Sigmoid colon (tissue), 7 donors: ENCODE data around the gene AP1M2. TPM values are rescaled to one million over a fixed set of nuclear protein-coding genes. Genes with fewer than 3 reads are reported as not detected.
"Not testable (repeated sequence)": the region's sequence is repeated elsewhere in the genome, so short reads cannot be mapped to it uniquely, and the experiment has no call there.

Source experiments
- DNase-seq: peaks from one replicate; pipeline ENCODE4 v3.0.0-alpha.2; 2019
- H3K27ac ChIP-seq, 4 donors: fragments of 200-600 bp; sonication (generic); one replicate each; pipeline ENCODE4 v1.5.1; 2016 to 2019; ENCODE audit warnings: mild to moderate bottlenecking in 1 of 4
- H3K27me3 ChIP-seq, 3 donors: fragments of 200-600 bp; sonication (generic); one replicate each; pipeline ENCODE4 v1.5.1; 2019; ENCODE audit warnings: mild to moderate bottlenecking in 1 of 3
- H3K36me3 ChIP-seq, 4 donors: fragments of 200-600 bp; sonication (generic); one replicate each; pipeline ENCODE4 v1.5.1; 2016 to 2019
- H3K4me1 ChIP-seq, 4 donors: fragments of 200-600 bp; sonication (generic); one replicate each; pipeline ENCODE4 v1.5.1; 2017 to 2019
- H3K4me3 ChIP-seq, 4 donors: fragments of 200-600 bp; sonication (generic); one replicate each; pipeline ENCODE4 v1.5.1; 2017 to 2019; ENCODE audit warnings: mild to moderate bottlenecking in 2 of 4, moderate library complexity in 1 of 4
- H3K9me3 ChIP-seq, 4 donors: fragments of 200-600 bp in 3 of 4; sonication (generic) in 3 of 4; one replicate each; pipeline versions ENCODE4 v1.5.1 to v1.6.1; 2013 to 2019
- CTCF ChIP-seq, 4 experiments: fragments of 450-650 bp in 3 of 4; fragments of 200-600 bp in 1 of 4; IDR thresholded peaks; one replicate each; pipeline ENCODE4 v1.5.1; 2016 to 2019; ENCODE audit warnings: antibody characterized with exemption in 4 of 4, mild to moderate bottlenecking in 3 of 4, moderate library complexity in 2 of 4
- EP300 ChIP-seq, 4 donors: sonication (generic); formaldehyde crosslinking; IDR thresholded peaks; one replicate each; pipeline ENCODE4 v1.6.1; 2017; ENCODE audit warnings: antibody characterized with exemption in 4 of 4
- POLR2A ChIP-seq, 2 donors: fragments of 450-650 bp; IDR thresholded peaks; one replicate each; pipeline ENCODE4 v1.6.1; 2016; ENCODE audit warnings: antibody characterized with exemption in 2 of 2, mild to moderate bottlenecking in 2 of 2, moderate library complexity in 2 of 2
- POLR2AphosphoS5 ChIP-seq, 4 donors: sonication (generic); formaldehyde crosslinking; IDR thresholded peaks; one replicate each; pipeline ENCODE4 v1.6.1; 2017; ENCODE audit warnings: antibody characterized with exemption in 4 of 4
- WGBS, 2 donors: extraction: QIAGEN DNeasy Blood & Tissue Kit; methylation state at CpG; one replicate each; pipeline ENCODE4 v1.1.7; 2013; 5-methylcytosine and 5-hydroxymethylcytosine counted together
- intact Hi-C: fragments of 100-400 bp; cut with DNase I; formaldehyde crosslinking; loops from one replicate; pipeline ENCODE4 v1.15.1; 2023
- polyA plus RNA-seq, 3 donors: library from polyadenylated mRNA; stranded (reverse); fragments of 200-250 nt; gene quantifications; one replicate each; pipeline ENCODE4 v1.2.3, GENCODE V29; 2013
- total RNA-seq, 4 donors: library from RNA; depleted of rRNA; stranded (reverse); fragments of >200 nt; gene quantifications; one replicate each; pipeline ENCODE4 v1.1.0, GENCODE V29; 2016
- donor health status: healthy with polysubstance abuse.
- donor health status: Bipolar disorder and iron deficiency.
- donor health status: healthy.

The AP1M2 gene
- total and polyA plus RNA-seq, 7 donors: 1.1 to 178 (median 95.8) TPM; not detected in 2

GRCh38 chr19:10537668-10538067 is 49.4 kb downstream of the AP1M2 start:
- H3K27me3 ChIP-seq: peaks cover 0 to 7% (median 5%) of the 10 kb centered on the region in 3 donors
- H3K9me3 ChIP-seq: no peaks in the 10 kb centered on the region
- no peaks in the 10 kb centered on the region for H3K4me1 ChIP-seq
- no peak for TF ChIP-seq EP300 (IDR thresholded peaks at IDR 0.05)
- TF ChIP-seq POLR2AphosphoS5 (IDR thresholded peaks at IDR 0.05): no peak
- TF ChIP-seq CTCF (IDR thresholded peaks at IDR 0.05): no peak
- TF ChIP-seq POLR2A (IDR thresholded peaks at IDR 0.05): no peak
- intact Hi-C loops: loop anchor here (2.0 kb wide), 1 partner anchor 21 kb away; the partner anchor contains the start of gene S1PR5
- no peak for DNase-seq
- no peak overlapping the region for H3K27ac ChIP-seq
- 68 to 84% methylated on average over 11 of the region's 11 CpGs for WGBS, 2 donors
- H3K4me3 ChIP-seq: no peak overlapping the region
- H3K36me3 ChIP-seq: no peaks in the 10 kb centered on the region

GRCh38 chr19:10535613-10536012 is 51.5 kb downstream of the AP1M2 start:
- no peaks in the 10 kb centered on the region for H3K36me3 ChIP-seq
- intact Hi-C loops: loop anchor here (2.0 kb wide), 1 partner anchor 19 kb away; the partner anchor contains the start of gene S1PR5
- WGBS, 2 donors: 67 to 79% methylated on average over 6 of the region's 6 CpGs

GRCh38 chr19:10533646-10534386 is 53.3 kb downstream of the AP1M2 start:
- WGBS, 2 donors: 76 to 78% methylated on average over 10 of the region's 10 CpGs
- Histone ChIP-seq H3K4me3 (no peak overlapping the region), H3K27ac (peak overlapping the region in 1 of 4 donors; percentile 64), H3K36me3 (no peaks in the 10 kb centered on the region), H3K9me3 (no peaks in the 10 kb centered on the region), H3K27me3 (peaks cover 0 to 7% (median 5%) of the 10 kb centered on the region in 3 donors), H3K4me1 (no peaks in the 10 kb centered on the region)
- TF ChIP-seq EP300 (IDR thresholded peaks at IDR 0.05): no peak
- no peak for TF ChIP-seq CTCF (IDR thresholded peaks at IDR 0.05)
- no peak for TF ChIP-seq POLR2A (IDR thresholded peaks at IDR 0.05)
- no peak for TF ChIP-seq POLR2AphosphoS5 (IDR thresholded peaks at IDR 0.05)
- intact Hi-C loops: no loop called here
- no peak for DNase-seq

More at GRCh38 chr19:10535613-10536012, 51.5 kb downstream of the AP1M2 start:
- H3K27ac ChIP-seq: no peak overlapping the region
- no peak for DNase-seq
- H3K4me1 ChIP-seq: no peaks in the 10 kb centered on the region
- H3K4me3 ChIP-seq: no peak overlapping the region
- H3K9me3 ChIP-seq: no peaks in the 10 kb centered on the region
- peaks cover 0 to 7% (median 5%) of the 10 kb centered on the region in 3 donors for H3K27me3 ChIP-seq
- no peak for TF ChIP-seq POLR2AphosphoS5 (IDR thresholded peaks at IDR 0.05)
- TF ChIP-seq EP300 (IDR thresholded peaks at IDR 0.05): no peak
- TF ChIP-seq POLR2A (IDR thresholded peaks at IDR 0.05): no peak
- no peak for TF ChIP-seq CTCF (IDR thresholded peaks at IDR 0.05)

- WGBS, 2 donors: 91% methylated on average over 1 of the region's 1 CpG
- intact Hi-C loops: no loop called here
- Histone ChIP-seq H3K4me3 (no peak overlapping the region), H3K36me3 (no peaks in the 10 kb centered on the region), H3K9me3 (no peaks in the 10 kb centered on the region), H3K27ac (no peak overlapping the region), H3K27me3 (peaks cover 0 to 5% (median 0%) of the 10 kb centered on the region in 3 donors), H3K4me1 (no peaks in the 10 kb centered on the region)
- DNase-seq: no peak
- TF ChIP-seq POLR2A (IDR thresholded peaks at IDR 0.05) (no peak), CTCF (IDR thresholded peaks at IDR 0.05) (no peak), POLR2AphosphoS5 (IDR thresholded peaks at IDR 0.05) (no peak), EP300 (IDR thresholded peaks at IDR 0.05) (no peak)
Observed at GRCh38 chr19:10532457-10532856, 54.7 kb downstream of the AP1M2 start.

- H3K27ac ChIP-seq, H3K4me1 ChIP-seq, intact Hi-C loops, H3K27me3 ChIP-seq, H3K4me3 ChIP-seq, H3K36me3 ChIP-seq, H3K9me3 ChIP-seq, DNase-seq: not testable (repeated sequence)
- WGBS, 2 donors: 85 to 91% methylated on average over 8 of the region's 8 CpGs
Observed at GRCh38 chr19:10526887-10527286, 60.2 kb downstream of the AP1M2 start.
